DOHH2 (cell line): ENCODE measurements around the gene CACNA1B.

Experiments used
- CTCF ChIP-seq: fragments of 200-600 bp; sonication (generic); IDR thresholded peaks from one replicate; pipeline ENCODE4 v1.5.1; 2014; ENCODE audit warnings: antibody characterized with exemption, mild to moderate bottlenecking, low read depth, low read length; ENCODE audit not compliant: poor library complexity, severe bottlenecking
- EZH2phosphoT487 ChIP-seq: fragments of 200-600 bp; sonication (generic); IDR thresholded peaks from 2 replicates; pipeline ENCODE4 v1.6.1; 2017; ENCODE audit warnings: borderline replicate concordance, mild to moderate bottlenecking, antibody characterized with exemption, low read length, moderate library complexity, mixed read lengths

GRCh38 chr9:137905740-137906139, 28.2 kb downstream of the CACNA1B start:
- TF ChIP-seq EZH2phosphoT487 (no peak), CTCF (no peak)
